ENCODE measurements around the gene ARG2.

DNA sequence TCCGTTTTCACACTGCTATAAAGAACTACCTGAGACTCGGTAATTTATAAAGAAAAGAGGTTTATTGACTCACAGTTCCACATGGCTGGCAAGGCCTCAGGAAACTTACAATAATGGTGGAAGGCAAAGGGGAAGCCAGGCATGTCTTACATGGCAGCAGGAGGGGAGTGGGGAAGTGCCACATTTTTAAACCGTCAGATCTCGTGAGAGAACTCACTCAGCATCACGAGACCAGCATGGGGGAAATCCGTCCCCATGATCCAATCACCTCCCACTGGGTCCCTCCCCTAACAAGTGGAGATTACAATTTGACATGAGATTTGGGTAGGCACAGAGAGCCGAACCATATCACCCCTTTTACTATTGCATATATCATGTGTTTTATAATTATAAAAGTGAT lies 17.6 kb upstream of the ARG2 start:
- TF ChIP-seq YY1 (IDR thresholded peaks at IDR 0.05; ENCODE audit: insufficient read depth, insufficient read length) (no peak), ZNF274 (IDR thresholded peaks at IDR 0.05; ENCODE audit: low read depth, low read length) (no peak)

All from NT2/D1 (cell line).